Mucosa of gallbladder (tissue), 1 donor: ENCODE data around the gene TIMM22. TPM values are rescaled to one million over a fixed set of nuclear protein-coding genes. Genes with fewer than 3 reads are reported as not detected.
A peak's percentile ranks its signal among the peaks of the same experiment; 100 is the strongest.
"Not testable (repeated sequence)": the region's sequence is repeated elsewhere in the genome, so short reads cannot be mapped to it uniquely, and the experiment has no call there.

Source experiments
- DNase-seq: peaks from one replicate; pipeline ENCODE4 v3.0.0-alpha.2; 2020; ENCODE audit warnings: low spot score
- total RNA-seq: library from RNA; stranded (reverse); gene quantifications from one replicate; pipeline ENCODE4 v1.2.1, GENCODE V29; 2021
- donor health status: DM: no; HTN: no; CAD: no.

The TIMM22 gene
- total RNA-seq, 1 donor from 2014 or later: 9.1 TPM

DNA sequence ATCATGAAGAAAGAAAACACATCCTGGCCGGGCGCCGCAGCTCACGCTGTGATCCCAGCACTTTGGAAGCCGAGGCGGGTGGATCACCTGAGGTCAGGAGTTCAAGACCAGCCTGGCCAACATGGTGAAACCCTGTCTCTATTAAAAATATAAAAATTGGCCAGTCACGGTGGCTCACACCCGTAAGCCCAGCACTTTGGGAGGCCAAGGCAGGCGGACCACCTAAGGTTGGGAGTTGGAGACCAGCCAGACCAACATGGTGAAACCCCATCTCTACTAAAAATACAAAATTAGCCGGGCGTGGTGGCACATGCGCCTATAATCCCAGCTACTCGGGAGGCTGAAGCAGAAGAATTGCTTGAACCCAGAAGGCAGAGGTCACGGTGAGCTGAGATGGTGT lies 25.1 kb upstream of the TIMM22 start:
- DNase-seq: not testable (repeated sequence)

- DNase-seq: no peak
These were observed 23.9 kb upstream of the TIMM22 start for GRCh38 chr17:973053-973452.

DNA sequence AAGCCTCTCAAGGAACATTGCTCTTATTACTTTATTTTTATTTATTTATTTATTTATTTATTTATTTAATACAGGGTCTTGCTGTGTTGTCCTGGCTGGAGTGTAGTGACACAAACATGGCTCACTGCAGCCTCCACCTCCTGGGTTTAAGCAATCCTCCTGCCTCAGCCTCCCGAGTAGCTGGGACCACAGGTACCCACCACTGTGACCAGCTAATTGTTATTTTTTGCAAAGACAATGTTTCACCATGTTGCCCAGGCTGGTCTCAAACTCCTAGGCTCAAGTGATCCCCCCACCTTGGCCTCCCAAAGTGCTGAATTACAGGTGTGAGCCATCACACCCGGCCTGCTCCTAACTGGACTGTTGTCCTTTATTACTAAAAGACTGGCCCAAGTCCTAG lies 22.2 kb upstream of the TIMM22 start:
- not testable (repeated sequence) for DNase-seq

DNA sequence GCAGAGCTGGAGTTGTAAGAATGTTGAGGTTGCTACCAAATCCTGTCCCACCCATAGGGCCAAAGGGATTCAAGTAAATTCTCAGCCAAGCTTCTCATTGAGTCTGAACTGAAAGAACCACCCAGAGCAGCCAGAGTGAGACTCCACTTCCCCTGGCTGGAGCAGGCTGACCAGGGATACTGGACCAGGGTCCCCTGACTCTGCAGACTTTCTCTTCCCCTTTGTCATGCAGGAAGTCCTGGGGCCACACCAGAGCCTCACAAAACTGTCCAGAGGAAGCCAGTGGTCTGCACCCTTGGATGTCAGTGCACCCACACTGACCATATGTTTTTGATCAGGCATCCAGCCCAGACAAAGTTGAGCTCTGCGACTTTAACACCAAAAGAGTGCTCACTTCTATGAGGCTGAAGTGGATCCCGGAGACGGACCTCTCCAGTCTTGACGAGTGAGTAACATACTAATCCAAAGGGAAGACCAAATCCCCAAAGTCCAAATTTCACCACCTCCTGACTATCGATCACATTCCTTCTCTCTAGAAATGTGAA lies 21.5 kb upstream of the TIMM22 start:
- DNase-seq: no peak

GRCh38 chr17:976312-976711 lies 20.6 kb upstream of the TIMM22 start:
- DNase-seq: no peak

GRCh38 chr17:977166-977565 lies 19.8 kb upstream of the TIMM22 start:
- DNase-seq: no peak

GRCh38 chr17:978103-979093 lies 18.5 kb upstream of the TIMM22 start:
- no peak for DNase-seq

- no peak for DNase-seq
These were observed 17.8 kb upstream of the TIMM22 start for GRCh38 chr17:979212-979538.

DNA sequence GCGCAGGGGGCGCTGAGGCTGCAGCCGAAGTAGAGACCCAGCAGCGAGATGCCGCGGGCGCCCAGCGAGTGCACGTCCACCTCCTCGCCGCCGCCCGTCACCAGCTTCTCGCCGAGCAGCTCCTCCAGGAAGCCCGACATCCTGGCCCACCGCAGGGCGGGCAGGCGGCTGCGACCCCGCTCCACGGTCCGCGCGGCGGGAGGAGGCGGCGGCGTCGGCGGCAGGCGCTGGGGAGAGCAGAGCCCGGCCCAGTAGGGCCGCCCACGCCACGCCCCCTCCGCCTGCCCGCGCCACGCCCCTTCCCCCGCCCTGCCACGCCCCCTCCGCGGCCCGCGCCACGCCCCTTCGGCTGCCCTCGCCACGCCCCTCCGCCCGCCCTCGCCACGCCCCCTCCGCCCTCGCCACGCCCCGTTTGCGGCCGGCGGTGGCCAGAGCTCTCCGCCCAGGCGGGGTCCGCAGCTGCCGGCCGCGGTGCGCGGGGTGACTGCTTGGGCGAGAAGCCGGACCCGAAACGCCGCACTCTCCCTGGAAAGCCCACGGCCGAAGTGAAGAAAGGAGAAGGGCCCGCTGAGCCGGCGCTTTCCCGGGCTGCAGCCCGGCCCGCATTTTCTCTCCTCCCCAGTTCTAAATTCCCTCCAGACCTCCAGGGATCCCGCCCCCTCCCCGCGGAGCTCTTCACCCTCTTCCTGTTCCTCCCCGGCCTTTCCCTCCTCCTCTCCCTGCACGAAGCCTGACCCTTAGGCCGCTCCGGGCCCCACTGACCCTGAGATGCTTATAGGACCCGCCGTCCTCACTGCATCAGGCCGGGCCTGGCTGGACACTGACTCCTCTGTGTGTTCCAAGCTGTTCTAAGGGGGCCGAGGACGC lies 17.2 kb upstream of the TIMM22 start, which contains the start of gene NXN:
NXN (minus strand) TSS at position 238 of the 867 bp plus-strand sequence.
- peak; percentile 87 for DNase-seq

DNA sequence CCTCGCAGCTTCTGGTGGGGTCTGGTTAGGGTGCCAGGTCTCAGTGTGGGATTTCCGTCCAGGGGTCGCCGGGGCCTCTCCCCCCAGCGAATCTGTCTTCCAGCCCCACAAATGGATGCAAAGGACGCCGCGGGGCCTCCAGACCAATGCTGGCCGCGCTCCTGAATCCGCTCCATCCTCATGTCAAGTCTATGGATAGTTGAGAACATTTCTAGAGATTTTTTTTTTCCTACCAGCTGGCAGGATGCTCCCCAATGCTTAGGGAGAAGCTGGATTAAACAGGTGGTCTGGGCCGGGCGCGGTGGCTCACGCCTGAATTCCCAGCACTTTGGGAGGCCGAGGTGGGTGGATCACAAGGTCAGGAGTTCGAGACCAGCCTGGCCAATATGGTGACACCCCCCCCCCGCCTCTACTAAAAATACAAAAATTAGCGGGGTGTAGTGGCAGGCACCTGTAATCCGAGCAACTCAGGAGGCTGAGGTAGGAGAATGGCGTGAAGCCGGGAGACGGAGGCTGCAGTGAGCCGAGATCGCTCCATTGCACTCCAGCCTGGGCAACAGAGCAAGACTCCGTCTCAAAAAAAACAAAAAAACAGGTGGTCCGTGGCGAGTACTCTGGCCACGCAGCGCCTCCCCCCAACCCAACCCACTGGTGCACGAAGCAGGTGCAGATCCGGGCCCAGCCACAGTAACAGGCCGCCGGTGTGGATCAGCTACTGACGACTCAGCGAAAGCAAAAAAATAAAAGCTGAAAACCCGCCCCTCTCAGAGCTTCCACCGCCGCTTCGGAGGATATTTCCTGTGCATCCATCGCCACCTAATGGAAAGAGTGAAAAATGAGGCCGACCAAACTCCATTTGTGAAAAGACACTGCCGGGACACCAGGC lies 16.3 kb upstream of the TIMM22 start:
- DNase-seq: peak; percentile 87

GRCh38 chr17:981292-981658 lies 15.7 kb upstream of the TIMM22 start:
- DNase-seq: no peak

GRCh38 chr17:983921-984320 lies 13.0 kb upstream of the TIMM22 start:
- DNase-seq: no peak

- no peak for DNase-seq
These were observed 10.5 kb upstream of the TIMM22 start for GRCh38 chr17:986322-986929.

- DNase-seq: no peak
These were observed 9.0 kb upstream of the TIMM22 start for GRCh38 chr17:987931-988330.

- DNase-seq: no peak
These were observed 8.4 kb upstream of the TIMM22 start for GRCh38 chr17:988561-988960.

GRCh38 chr17:992933-993332 lies 4.0 kb upstream of the TIMM22 start:
- no peak for DNase-seq

DNA sequence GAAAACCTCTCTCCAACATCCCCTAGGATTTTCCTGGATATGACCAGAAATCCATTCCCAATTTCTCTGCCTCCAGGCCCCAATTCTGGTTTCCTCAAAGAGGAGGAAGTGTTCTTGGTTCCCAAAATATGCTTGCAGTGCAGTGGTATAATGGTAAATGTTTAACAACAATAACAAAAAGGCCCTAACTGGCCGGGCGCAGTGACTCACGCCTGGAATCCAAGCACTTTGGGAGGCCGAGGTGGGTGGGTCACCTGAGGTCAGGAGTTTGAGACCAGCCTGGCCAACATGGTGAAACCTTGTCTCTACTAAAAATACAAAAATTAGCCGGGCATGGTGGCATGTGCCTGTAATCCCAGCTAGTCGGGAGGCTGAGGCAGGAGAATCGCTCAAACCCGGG lies 1.6 kb upstream of the TIMM22 start:
- not testable (repeated sequence) for DNase-seq

DNA sequence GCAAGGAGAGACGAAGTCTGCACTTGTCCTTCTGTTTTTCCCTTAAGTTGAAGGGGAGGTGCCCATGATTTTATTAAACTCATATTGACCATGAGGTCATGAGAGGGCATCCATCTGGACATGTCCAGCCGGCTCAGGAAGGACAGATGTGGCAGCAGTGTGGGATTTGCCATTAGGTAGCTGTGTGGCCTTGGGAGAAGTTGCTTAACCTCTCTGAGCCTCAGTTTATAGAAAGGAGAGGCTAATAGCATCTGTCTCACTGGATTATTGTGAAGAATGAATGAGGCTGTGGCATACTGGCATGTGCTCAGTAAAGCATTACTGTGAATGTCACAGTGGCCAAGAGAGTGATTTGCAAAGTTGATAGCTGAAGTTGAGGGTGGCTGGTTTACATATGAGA lies 1.2 kb downstream of the TIMM22 start:
- no peak for DNase-seq

DNA sequence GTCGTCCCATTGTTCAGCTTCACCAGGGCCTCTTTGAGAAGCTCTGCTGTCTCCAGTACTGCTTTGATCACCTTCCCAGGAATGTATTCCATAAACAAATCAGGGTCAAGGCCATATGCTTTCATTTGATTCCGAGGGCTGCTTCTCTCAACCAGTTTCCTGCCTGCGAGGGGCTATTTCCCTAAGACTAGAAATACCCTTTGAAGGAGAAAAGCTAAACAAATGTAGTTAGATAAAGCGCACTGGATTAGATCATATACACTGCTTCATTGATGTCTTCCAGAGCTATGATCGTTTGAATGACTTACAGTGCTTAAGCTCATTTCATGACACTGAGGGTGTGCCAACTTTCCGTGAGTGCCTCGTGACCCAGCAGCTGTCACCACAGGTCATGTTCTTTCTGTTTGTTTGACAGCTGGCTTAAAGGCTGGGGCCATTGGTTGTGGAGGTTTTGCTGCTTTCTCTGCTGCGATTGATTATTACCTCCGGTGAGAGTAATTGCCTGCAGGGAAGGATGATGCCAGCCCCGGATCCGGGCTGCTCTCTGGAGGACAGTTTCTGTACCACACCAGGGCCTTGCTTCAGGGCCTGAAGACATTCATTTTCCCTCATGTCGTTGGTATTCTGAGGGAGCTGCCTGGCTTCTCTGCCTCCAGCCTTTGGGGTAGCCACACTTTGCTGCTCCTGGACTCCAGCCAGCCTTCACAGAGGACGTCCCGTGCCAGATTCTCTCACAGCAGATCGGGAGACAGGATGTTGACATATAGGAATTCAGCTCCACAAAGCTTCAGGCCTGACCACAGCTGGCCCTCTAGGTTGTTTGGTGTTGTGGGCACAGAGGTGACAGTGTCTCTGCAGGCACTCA lies 3.9 kb downstream of the TIMM22 start:
- DNase-seq: no peak
